Measurements from ENCODE around the gene RPN2.
A peak's percentile ranks its signal among the peaks of the same experiment; 100 is the strongest.

RPN2 gene

GRCh38 chr20:37219751-37220668, 40.9 kb downstream of the RPN2 start:
- no peak for DNase-seq

- no peak for DNase-seq
Measured at GRCh38 chr20:37220731-37221130, 41.6 kb downstream of the RPN2 start.

GRCh38 chr20:37222086-37222485, 43.0 kb downstream of the RPN2 start:
- no peak for DNase-seq

DNA sequence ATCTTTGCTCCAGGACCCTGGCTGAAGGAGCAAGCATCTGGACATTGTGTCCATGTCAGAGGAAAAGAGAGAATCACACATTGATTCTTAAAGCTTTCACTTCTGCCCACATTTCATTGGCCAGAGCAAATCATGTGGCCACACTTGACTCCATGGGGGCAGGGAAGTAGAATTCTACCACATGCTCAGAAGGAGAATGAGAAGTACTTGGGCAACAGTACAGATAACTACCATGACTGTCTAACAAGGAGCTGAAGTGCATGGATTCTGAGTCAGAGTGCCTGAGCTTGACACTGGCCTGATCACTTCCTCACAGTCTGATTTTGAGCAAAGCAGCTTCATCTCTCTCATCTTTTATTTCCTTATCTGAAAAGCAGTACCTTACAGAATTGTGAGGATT, 43.9 kb downstream of the RPN2 start:
- peak; percentile 93 for DNase-seq

DNA sequence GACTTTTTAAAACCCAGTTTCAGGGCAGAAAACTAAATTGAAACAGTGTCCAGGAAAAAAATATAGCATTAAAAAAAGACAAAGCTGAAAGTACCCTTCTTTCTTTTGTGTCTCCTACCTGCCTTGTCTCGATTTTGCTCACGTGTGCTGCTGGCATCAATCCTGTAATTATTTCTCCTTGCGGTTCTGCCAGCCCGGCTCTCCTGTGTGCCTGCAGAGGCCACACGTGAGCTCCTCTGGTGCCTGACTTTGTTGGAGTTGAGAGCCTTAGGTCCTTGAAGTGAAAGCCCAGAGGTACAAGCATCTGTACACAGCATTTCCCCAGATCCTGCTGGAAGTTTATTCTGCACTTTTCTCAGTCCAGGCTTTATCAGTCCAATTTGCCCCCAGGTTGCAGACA, 46.0 kb downstream of the RPN2 start:
- no peak for DNase-seq

GRCh38 chr20:37226889-37227288, 47.8 kb downstream of the RPN2 start:
- no peak for DNase-seq

DNA sequence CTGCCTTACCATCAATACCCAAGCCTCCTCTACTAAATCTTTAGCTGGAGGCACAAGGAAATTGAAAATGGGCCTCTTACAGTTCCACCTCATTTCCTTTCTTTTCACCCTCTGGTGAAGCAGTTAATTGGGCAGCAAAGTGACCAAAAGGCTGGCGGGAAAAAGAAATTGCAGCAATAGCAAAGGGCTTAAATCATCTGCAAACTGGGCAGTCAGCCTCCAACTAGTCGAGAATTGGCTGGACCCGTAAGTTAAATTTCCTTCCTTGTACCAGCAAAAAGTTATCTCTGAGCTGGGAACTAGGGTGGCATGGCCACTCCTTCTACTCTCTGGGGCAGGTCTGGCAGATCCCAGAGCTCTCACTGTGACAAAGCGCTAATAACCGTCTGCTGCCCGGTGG, 49.0 kb downstream of the RPN2 start:
- DNase-seq, result no peak

GRCh38 chr20:37228656-37229055, 49.5 kb downstream of the RPN2 start:
- no peak for DNase-seq

GRCh38 chr20:37229357-37229756, 50.2 kb downstream of the RPN2 start:
- DNase-seq, result no peak

GRCh38 chr20:37230200-37230599, 51.1 kb downstream of the RPN2 start:
- DNase-seq, result no peak

DNA sequence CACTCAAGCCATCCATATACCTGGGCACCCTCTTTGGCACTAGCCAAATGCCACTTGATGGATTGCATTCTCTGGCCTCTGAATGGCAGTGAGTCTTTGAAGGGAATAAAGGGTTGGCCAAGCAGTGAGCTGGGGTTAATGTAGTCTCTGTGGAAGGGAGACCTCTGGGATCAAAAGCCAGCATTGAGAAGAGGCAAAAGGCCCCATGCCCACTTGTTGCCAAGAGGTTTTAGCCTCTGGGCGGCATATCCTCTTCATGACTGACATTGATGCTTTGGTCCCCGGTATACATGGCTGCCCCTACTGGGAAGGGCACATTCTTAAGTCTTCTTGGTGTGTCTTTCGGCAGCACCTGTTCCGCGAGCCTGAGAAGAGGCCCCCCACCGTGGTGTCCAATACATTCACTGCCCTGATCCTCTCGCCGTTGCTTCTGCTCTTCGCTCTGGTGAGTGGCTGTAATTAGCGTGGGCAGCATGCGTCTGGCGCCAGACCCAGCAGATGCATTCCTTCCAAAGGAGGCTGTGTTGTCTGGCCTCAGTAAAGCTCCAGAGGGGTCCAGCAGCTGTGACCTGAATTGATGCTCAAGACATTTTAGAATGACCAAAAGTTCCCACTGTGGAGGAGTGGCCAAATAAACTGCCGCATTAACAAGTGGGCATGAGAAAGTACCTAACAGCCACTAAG, 53.0 kb downstream of the RPN2 start:
- DNase-seq, result no peak

- no peak for DNase-seq
Measured at GRCh38 chr20:37233548-37234253, 54.6 kb downstream of the RPN2 start.

DNA sequence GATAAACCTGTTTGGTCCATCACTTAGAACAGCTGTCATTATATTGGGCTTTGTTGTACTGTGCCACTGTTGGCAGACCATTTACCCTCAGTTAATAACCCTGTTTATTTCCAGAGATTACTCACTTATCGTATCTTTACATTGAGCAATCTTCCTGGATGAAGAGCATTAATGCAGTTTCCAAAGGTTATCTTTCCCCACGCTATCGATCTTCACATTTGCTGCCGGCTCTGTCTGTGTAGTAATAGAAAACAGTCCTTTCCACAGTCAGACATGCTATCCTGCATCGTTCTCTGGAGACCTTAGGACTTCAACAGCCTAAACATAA, 55.1 kb downstream of the RPN2 start:
- DNase-seq, result no peak

GRCh38 chr20:37235065-37235464, 55.9 kb downstream of the RPN2 start:
- no peak for DNase-seq

DNA sequence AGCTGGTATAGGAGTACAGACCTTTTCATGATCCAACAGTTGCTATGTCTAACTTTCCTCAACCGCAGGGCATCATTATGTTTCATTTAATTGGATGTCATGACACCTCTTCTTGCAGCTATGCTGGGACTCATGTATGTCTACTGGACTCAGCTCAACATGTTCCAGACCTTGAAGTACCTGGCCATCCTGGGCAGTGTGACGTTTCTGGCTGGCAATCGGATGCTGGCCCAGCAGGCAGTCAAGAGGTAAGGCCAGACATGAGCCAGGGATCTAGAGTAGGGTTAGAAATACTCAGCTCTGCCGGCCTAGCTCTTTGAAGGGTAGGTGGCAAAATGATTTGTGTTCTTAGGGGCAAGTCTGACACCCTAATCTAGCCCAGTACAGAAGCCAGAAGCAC, 57.3 kb downstream of the RPN2 start:
- no peak for DNase-seq

DNA sequence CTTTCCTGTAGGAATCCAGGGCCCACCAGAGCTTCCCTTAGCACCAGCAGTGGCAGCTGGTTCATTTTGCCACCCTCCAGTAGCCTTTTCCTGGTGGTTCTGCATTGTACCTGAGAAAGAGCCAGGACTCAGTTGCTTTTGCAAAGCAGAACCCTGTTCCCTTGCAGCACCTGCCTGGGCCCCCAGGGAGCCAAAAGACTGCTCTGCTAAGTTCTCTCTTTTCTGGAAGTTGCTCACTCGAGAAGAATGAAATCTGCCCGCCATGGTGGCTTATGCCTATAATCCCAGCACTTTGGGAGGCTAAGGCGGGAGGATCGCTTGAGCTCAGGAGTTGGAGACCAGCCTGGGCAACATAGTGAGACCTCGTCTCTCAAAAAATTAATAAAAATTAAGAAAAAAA, 58.5 kb downstream of the RPN2 start:
- no peak for DNase-seq

DNA sequence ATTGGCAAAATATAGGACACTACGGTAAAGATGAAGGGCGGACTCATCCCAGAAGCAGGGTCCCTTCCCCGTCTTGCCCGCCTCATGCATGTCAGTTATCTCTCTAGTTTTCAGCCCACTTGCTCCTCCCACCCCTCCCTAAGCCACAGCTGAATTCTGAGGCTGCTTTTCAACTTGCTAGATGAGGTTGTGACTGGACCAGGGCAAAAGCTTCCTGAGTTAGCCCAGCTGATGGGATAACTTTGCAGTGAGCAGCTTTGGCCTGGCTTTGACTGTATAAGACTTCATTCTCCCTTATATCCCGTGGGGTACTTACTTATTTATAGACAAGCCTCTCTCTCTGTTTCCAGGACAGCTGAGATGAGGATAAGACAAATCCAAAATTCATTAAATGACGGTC, 59.3 kb downstream of the RPN2 start:
- no peak for DNase-seq

DNA sequence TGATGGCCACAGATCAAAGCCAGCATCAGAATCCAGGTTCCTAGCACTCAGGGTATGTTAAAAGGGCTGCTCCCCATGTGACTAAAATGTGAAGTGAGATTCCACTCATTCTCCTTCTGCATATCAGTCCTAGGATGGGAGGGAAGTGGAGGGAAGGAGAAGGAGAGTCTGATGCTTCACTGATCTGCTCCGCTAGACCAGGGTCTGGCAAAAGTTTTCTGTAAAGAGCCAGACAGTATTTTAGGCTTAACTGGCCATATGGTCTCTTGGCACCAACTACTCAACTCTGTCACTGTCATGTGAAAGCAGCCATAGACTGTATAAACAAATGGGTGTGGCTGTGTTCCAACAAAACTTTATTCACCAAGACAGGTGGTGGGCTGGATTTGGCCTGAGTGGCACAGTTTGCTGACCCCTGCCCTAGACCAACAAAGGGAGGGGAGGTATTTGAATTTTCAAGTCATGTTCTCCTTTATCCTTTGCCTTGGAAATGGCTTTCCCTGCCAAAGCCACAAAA, 59.9 kb downstream of the RPN2 start:
- DNase-seq, result no peak

- no peak for DNase-seq
Measured at GRCh38 chr20:37240337-37241067, 61.4 kb downstream of the RPN2 start.

- DNase-seq, result no peak
Measured at GRCh38 chr20:37242503-37242902, 63.4 kb downstream of the RPN2 start.

- no peak for DNase-seq
Measured at GRCh38 chr20:37243076-37243936, 64.2 kb downstream of the RPN2 start.

Measured in suppressor macrophage treated with lipopolysaccharide for 4 hours (primary cell).